ENCODE data around the gene WDR35. TPM values are rescaled to one million over a fixed set of nuclear protein-coding genes. Genes with fewer than 3 reads are reported as not detected.

Gene WDR35
- total RNA-seq, 1 donor from 2014 or later, result 8.8 TPM

DNA sequence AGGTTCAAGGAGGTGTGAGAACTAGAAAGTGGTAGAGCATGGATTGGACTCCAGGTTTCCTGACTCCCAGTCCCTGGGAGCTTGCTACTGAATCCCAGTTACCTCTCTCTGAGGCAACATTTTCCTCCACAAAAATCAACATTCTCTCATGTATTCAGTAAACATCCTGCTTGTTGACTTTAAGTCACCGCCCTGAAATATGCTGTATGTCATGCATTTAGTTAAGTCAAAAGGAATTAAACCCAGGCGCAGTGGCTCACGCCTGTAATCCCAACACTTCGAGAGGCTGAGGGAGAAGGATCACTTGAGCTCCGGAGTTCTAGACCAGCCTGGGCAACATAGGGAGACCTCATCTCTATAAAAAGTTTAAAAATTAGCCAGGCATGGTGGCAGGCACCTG, 18.8 kb upstream of the WDR35 start:
- intact Hi-C loops (cut with DNase I), result no loop called here

DNA sequence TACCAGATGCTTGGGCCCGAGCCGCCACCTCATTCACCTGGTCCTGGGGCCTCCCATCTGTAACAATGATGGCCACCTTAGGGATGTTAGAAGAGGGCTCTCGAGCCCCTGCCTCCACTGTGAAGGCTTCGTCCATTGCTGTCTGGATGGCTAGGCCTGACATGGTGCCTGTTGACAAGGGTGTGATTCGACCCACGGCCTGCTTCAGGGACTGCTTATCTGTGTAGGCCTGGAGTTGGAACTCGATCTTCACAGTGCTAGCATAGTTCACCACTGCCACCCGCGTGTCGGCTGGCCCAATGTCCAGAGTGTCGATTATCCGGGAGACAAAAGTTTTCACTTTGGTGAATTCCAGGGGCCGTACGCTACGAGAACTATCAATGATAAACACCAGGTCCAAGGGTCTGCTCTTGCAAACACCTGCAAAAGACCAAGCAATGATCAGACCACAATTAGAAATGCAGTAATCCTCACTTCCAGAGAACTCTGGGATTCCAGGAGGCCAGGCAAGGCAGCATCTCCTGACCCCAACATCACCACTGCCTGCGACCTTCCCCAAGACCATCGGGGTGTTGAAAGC, 16.1 kb upstream of the WDR35 start:
- Histone ChIP-seq H3K27me3 (ENCODE audit: low read depth) (peaks cover 6% of the 10 kb centered on the region), H3K4me3 (no peak overlapping the region), H3K4me1 (no peaks in the 10 kb centered on the region), H3K36me3 (no peaks in the 10 kb centered on the region), H3K9me3 (no peaks in the 10 kb centered on the region), H3K27ac (no peak overlapping the region)
- DNase-seq (no peak), ATAC-seq (no peak)
- intact Hi-C loops (cut with DNase I), result no loop called here
- TF ChIP-seq, protein P1, sequence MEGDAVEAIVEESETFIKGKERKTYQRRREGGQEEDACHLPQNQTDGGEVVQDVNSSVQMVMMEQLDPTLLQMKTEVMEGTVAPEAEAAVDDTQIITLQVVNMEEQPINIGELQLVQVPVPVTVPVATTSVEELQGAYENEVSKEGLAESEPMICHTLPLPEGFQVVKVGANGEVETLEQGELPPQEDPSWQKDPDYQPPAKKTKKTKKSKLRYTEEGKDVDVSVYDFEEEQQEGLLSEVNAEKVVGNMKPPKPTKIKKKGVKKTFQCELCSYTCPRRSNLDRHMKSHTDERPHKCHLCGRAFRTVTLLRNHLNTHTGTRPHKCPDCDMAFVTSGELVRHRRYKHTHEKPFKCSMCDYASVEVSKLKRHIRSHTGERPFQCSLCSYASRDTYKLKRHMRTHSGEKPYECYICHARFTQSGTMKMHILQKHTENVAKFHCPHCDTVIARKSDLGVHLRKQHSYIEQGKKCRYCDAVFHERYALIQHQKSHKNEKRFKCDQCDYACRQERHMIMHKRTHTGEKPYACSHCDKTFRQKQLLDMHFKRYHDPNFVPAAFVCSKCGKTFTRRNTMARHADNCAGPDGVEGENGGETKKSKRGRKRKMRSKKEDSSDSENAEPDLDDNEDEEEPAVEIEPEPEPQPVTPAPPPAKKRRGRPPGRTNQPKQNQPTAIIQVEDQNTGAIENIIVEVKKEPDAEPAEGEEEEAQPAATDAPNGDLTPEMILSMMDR (IDR thresholded peaks at IDR 0.05), result no peak

More for the DNA sequence above, 18.8 kb upstream of the WDR35 start:
- no peaks in the 10 kb centered on the region for H3K9me3 ChIP-seq
- peak in 1 of 2 donors; percentile 34 for ATAC-seq
- peaks cover 14% of the 10 kb centered on the region for H3K27me3 ChIP-seq (ENCODE audit: low read depth)
- H3K4me3 ChIP-seq, result no peak overlapping the region
- no peaks in the 10 kb centered on the region for H3K36me3 ChIP-seq
- DNase-seq, result no peak
- peaks cover 20% of the 10 kb centered on the region for H3K4me1 ChIP-seq
- no peak overlapping the region for H3K27ac ChIP-seq
- TF ChIP-seq, protein P1 (IDR thresholded peaks at IDR 0.05), result no peak

DNA sequence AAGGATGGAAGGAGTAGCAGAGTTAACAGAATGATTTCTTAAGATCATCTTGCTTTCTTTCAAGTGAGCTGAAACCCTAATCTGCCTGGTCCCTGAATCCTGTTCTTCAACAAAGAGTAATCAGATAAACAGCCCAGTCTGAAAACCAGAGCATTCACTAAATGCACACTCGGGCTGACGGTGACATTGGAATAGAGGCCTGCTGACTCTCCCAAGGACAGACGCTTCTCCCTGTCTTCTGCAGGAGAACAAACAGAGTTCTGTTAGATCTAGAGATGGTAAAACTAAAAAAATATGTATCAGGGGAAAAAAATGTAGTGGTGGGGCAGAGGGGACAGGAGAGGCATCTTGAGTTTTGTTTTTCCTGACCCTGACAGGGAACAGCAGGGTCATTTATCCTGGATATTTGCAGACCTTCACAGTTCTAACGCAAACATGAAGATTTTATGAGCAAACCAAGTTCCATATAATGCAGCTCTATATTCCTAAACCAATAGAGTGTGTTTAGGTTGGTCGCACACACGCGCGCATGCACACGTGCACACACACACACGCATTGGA, 15.2 kb upstream of the WDR35 start:
- intact Hi-C loops (cut with DNase I), result no loop called here
- H3K4me1 ChIP-seq, result no peaks in the 10 kb centered on the region
- no peak for DNase-seq
- ATAC-seq, result no peak
- H3K27ac ChIP-seq, result no peak overlapping the region
- H3K27me3 ChIP-seq (ENCODE audit: low read depth), result no peaks in the 10 kb centered on the region
- TF ChIP-seq, protein P1 (IDR thresholded peaks at IDR 0.05), result no peak
- H3K36me3 ChIP-seq, result no peaks in the 10 kb centered on the region
- no peak overlapping the region for H3K4me3 ChIP-seq
- no peaks in the 10 kb centered on the region for H3K9me3 ChIP-seq

DNA sequence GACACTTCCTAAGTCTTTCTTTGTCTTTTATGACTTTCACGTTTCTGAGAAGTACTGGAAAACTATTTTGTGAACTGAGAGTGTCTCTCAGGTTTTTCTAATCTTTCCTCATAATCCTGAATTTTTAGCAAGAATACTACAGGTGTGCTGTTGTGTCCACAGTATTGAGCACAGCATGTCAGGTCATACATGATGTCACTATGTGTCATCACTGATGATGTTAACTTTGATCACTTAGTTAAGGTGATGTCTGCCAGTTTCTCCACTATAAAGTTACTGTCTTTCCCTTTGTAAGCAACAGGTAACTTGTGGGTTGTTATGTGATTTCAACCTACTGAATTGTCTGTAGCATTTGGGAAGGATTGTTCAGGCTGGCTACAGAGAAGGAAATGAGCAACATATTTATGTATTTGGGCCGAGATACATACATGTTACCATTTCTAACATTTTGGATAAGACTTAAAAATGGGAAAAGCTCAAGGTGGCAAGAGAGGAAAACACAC, 11.5 kb upstream of the WDR35 start:
- ATAC-seq, result no peak
- intact Hi-C loops (cut with DNase I), result no loop called here

DNA sequence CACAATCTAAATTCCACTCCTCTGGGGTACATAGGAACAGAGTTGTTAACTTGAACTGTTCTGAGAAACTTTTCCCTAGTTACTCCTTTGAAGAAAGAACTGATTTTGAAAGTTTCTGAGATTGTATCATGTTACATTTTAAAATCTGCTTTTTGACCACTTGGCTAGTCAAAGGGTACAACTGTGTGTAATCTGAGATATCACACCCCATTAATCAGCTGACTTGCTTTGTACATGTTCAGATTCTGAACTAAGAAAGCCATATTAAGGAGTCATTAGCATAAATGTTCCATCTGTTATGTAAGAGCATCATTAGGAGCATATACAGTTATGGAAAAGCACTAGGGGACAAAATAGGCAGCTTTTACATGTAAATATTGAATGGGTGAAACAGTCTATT, 3.8 kb upstream of the WDR35 start:
- H3K4me3 ChIP-seq, result no peak overlapping the region
- ATAC-seq (no peak), DNase-seq (no peak)
- intact Hi-C loops (cut with DNase I), result no loop called here
- H3K27ac ChIP-seq, result no peak overlapping the region
- TF ChIP-seq, protein P1 (IDR thresholded peaks at IDR 0.05), result no peak
- H3K4me1 ChIP-seq, result peaks cover 16% of the 10 kb centered on the region
- no peaks in the 10 kb centered on the region for H3K27me3 ChIP-seq (ENCODE audit: low read depth)
- no peaks in the 10 kb centered on the region for H3K36me3 ChIP-seq
- no peaks in the 10 kb centered on the region for H3K9me3 ChIP-seq

More for the DNA sequence above, 11.5 kb upstream of the WDR35 start:
- DNase-seq, result no peak
- no peaks in the 10 kb centered on the region for H3K36me3 ChIP-seq
- TF ChIP-seq, protein P1 (IDR thresholded peaks at IDR 0.05), result no peak
- H3K9me3 ChIP-seq, result no peaks in the 10 kb centered on the region
- H3K27ac ChIP-seq, result no peak overlapping the region
- H3K4me1 ChIP-seq, result no peaks in the 10 kb centered on the region
- H3K27me3 ChIP-seq (ENCODE audit: low read depth), result no peaks in the 10 kb centered on the region
- no peak overlapping the region for H3K4me3 ChIP-seq
